ENCODE measurements around the gene PTPN5.

DNA sequence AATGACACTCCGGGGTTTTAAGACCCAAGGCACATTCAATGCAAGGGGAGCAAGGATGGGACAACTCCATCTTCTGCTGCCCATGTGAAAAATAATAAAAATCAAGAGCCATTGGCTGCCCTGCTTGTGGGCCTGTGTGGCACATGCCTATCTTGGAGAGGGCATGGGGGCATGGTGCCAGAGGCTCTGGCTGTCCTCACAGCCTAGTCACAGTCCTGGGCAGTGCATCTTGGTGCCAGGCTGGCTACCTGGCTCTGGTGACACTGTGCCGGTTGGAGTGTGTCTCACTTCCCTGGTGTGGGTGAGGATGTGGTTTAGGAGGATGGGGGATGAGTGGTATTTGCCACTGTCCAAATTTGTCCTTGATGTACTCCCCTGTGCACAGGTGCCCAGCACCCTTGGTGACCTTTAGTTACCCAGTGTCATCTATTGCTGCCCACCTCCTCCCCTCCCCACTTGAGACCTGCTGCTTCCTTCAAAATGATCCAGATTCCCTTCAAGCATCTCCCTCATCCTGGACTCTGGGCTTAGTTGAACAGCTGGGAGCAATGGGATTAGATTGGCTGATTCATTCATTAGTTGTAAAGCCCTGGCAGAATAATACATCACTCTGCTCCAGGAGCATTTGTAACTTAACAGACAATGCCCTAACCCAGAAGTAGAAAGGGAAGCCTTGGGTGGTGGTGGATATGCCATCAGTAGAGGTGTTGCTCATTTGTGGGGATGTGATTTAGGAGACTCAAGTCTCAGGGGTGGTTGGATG, 88.4 kb downstream of the PTPN5 start:
- TF ChIP-seq POLR2AphosphoS5 (IDR thresholded peaks at IDR 0.05) = no peak
- TF ChIP-seq, protein P1, sequence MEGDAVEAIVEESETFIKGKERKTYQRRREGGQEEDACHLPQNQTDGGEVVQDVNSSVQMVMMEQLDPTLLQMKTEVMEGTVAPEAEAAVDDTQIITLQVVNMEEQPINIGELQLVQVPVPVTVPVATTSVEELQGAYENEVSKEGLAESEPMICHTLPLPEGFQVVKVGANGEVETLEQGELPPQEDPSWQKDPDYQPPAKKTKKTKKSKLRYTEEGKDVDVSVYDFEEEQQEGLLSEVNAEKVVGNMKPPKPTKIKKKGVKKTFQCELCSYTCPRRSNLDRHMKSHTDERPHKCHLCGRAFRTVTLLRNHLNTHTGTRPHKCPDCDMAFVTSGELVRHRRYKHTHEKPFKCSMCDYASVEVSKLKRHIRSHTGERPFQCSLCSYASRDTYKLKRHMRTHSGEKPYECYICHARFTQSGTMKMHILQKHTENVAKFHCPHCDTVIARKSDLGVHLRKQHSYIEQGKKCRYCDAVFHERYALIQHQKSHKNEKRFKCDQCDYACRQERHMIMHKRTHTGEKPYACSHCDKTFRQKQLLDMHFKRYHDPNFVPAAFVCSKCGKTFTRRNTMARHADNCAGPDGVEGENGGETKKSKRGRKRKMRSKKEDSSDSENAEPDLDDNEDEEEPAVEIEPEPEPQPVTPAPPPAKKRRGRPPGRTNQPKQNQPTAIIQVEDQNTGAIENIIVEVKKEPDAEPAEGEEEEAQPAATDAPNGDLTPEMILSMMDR (IDR thresholded peaks at IDR 0.05) = no peak

Measured in transverse colon (tissue), 4 donors.